COLO829 (cell line): ENCODE measurements around the gene IGSF9B.

Source experiments
- DNase-seq: peaks from one replicate; pipeline ENCODE4 v3.0.0; 2012; ENCODE audit warnings: low spot score

The IGSF9B gene

DNA sequence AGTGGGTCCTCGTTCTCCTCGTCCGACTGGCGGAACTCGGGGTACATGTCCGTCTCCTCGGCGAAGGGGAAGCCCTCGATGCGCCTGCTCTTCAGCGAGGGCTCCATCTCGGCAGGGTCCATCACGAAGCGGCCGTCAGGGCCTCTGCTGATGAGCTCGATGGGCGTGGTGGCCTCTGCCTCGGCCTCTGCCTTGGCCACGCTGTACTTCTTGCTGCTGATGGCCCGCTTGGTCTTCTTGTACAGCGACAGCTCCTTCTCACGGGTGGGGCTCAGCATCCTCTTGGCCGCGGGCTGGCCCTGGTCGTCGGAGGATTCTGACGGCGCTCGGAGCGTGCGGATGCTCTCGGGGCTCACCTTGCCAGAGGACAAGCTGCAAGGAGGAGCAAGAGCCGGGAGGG lies 35.7 kb downstream of the IGSF9B start:
- DNase-seq, result no peak

DNA sequence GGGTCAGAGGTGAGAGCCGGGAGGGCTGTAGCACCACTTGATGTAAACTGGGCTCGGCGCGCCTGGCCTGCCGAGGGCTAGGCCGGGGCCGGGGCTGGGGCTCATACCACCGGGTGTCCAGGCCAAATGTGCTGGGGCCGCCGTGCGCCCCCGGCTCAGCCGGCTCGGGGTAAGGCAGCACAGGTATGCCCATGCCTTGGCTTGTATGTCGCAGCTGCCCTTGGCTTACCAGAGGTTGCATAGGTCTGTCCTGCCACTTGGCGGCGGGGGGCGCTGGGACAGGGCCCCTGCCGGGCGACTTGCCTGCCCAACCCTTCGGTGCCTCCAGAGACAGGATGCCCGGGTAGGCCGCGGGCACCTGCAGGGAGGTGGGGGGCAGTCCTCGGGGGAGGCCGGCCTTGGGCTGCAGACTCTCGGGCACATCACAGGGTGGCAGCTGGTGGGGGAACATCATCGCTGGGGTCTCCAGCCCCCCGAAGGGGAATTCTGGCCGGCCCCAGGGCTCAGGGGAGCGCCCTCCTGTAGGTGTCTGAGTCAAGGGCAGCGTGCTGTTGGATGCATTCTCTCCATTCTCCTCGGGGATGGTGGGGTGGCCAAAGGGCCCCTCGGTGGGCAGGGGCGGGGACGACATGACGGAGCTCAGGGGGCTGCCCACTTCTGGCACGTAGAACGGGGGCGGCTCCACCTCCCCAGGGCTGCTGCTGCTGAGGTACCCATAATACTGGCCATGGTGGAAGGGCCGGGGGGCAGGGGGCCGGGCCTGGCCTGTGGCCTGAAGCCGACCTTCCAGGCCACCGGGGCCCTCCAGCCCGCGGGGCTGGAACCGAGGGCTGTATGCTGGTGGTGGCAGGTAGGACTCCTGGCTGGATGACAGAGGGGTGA lies 36.4 kb downstream of the IGSF9B start:
- no peak for DNase-seq

DNA sequence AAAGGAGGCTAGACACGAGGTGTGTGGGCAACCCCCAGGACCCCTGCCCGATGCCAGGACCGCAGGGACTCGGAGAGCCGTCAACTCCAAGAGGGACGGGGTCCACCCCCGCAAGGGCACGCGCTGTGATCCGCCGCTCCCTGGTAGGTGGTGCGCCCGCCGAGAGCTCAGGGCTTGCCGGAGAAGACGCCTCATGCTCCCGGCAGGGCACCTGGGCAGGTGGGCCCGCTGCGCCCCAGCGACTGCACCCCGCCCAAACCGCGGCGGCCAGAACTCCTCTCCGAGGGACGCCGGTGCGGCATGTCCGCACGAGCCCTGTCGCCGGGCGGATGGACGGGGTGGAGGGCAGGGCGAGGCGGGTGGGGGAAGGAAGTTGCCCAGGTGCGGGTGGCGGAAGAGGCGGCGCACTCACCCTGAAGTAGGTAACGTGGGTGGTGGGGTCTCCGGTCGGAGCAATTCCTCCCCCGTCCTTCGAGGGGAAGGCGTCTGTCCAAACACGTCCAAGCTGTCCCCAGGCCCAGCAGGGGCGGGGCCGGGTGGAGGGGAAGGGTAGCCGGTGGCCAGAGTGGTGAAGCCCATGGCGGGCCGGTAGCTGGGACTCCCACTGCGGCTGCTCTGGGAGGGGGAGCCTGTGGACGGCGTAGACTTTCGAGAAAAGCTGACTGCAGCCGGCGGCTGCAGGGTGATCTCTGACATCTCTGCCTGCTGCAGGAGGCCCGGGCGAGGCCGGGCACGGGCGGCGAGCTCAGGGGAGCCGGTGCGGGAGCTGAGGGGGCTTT lies 37.2 kb downstream of the IGSF9B start:
- DNase-seq, result no peak

DNA sequence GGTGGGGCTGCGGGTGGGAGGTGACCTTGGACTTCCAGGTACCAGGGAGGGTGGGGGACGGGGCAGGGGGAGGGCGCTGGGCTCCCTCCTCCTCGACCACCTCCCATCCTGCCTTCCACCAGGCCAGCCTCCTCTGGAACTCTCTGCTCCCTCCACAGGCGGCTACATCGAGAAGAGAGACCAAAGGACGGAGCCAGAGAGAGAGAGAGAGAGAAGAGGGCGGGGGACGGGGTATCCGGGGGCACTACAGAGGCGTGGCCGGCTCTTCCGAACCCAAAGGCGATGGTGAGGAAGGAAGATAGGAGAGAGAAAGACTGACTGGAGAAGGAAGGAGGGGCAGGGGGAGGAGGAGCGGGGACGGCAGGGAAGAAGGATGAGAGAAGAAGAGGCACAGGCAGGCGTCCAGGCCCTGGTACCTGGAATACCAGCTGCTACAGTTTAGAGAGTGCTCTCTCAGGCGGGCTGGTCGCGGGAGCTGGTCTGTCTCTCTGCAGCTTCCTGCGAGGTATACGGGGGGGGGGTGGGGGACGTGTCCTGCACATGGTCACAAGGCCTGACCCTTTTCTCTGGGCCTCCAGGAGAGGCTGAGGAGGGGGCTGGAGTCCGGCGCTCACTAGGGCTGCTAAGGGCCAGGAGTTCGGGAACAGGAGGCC lies 38.0 kb downstream of the IGSF9B start:
- DNase-seq, result no peak

DNA sequence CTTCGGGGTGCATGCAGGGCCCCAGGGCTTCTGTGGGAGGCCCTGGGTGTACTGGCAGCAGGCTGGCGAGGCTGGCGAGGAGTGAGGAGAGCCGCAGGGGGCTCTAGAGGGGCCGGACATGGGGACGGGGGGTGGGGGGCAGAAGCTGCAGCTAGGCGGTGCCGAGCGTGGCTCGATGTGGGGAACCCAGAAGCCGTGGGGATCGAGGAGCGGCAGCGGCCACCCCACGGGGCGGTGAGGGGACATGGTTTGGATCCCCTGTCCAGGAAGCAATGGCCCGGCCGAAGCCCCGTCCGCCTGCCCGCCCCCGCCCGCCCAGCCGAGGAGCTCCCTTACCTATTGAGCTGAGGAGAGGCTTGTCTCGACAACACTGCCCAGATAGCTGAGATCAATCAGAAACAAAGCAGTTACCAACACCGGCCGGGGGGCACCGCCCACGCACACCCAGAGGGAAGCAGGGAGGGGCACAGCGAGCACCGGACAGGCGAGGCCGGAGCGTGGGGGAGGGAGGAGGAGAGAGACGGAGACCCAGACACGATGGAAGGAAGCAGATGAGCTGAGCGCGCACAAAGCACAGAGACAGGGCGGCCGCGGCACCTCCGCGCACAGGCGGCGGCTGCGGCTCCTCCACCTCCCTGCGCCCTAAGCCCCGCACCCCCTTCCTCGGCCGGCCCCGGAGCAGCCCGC lies 38.7 kb downstream of the IGSF9B start:
- no peak for DNase-seq

DNA sequence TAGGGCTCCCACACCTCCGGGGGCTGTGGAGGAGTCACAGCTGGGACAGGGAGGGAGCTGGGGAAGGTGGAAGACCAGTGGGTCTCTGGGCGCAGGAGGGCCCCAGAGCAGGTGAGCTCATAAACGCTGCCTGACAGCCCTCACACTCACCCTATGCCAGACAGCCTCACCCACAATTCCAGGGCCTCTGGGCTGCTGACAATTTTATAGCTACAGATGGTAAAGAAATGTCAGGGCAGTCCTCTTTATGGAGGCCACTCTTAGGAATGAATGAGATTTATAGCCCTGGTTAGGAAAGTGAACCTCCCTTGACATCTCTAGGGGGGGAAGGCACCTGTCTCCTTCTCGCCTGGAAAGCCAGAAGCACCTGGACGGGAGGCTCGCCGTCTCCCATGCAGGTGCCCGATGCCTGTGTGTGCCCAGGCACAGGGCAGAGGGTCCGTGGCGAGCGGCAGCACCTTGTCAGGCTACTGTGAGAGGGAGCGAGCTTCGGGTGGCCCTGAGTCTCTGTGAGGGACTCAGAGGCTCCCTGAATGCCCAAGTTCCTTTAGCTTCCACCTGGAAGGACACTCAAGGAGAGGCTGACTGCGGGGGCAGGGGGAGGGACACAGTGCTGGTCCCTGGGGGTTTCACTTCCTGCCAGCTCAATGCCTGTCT lies 39.9 kb downstream of the IGSF9B start:
- DNase-seq, result no peak

DNA sequence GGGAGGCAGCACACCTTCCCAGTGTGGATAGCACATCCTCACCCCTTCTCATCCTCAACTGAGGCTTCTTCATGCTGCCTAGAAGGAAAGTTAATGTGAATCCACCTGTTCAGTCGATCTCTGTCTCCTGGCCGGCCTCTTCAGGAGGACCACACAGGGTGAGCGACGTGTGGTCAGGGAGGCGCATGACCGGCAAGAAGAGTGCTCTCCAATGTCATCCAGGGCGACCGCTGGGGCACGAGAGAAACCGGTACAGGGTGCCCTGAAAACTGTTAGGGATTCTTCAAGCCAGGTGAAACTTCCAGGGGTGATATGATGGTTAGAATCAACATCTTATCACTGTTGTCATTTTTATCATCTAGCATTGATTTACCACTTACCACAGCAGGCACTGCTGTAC lies 43.0 kb downstream of the IGSF9B start:
- DNase-seq, result no peak

DNA sequence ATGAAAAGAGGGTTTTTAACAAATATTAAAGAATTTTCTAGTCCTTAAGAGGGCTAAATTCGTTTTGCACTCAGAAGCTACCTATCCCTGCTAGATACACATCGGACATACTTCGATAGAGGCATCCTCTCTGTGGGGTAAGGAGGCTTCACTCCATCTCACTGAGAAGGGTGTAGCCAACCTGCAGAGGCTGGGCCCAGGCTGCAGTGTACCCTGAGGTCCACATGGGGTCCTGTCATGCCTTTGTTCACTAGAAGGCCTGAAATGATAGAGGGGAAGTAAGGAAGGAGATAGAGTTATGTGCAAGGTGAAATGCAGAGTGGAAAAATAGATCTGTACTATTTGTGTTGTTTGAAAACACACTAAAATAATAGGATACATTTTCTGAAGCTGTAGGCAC lies 45.6 kb downstream of the IGSF9B start:
- DNase-seq, result no peak

DNA sequence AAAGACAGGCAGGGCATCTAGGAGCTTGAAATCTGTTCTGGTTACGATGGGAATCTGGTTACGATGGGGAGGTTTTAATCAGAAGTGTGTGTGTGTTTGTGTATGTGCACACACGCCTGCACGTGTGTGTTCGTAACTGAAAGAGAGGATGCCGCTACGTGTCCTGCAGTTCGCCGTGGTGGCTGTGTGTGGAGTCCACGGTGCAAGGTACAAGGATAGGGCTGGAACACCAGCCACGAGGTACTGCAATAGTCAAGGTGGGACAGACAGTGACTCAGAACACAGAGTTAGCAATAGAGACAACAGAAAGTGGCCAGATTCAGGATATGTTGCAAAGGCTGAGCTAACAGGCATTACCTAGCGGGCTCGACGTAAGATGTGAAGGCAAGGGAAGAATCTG lies 46.7 kb downstream of the IGSF9B start:
- no peak for DNase-seq

DNA sequence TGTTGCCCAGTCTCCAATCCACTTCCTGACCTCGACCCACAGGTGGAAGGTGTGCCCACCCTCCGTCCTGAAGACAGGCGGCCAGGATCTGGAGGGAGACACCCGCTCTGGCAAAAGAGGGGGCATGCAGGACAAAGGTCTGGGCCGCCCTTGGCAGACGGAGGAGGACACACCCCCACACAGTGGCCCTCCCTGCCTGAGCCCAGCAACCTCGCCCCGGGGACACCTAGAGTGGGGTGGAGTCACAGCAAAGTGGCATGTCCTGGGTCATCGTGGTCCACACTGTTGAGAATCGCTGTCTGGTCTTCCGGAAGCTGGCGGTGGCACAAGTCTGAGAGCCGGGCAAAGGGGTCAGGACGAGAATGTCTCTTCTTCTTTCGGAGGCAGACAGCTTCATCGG lies 47.9 kb downstream of the IGSF9B start:
- DNase-seq, result no peak

DNA sequence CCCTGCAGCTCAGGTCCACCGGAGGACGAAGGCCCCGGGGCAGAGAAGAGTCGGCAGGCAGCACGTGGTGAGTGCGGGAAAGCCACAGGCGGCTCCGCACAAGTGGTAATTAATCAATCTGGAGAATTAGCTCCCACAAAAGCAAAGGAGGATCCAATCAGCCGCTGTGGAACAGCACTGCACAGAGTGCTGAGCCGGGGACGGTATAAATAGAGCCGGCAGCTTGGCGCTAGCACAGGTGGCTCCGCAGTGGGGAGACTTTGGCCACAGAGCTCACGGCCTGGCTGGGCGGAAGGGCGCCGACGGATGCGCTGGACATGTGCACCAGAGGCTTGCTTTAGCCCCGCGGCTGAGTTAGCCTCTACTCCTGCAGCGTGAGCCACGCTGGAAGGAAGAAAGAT lies 48.9 kb downstream of the IGSF9B start:
- DNase-seq, result no peak

DNA sequence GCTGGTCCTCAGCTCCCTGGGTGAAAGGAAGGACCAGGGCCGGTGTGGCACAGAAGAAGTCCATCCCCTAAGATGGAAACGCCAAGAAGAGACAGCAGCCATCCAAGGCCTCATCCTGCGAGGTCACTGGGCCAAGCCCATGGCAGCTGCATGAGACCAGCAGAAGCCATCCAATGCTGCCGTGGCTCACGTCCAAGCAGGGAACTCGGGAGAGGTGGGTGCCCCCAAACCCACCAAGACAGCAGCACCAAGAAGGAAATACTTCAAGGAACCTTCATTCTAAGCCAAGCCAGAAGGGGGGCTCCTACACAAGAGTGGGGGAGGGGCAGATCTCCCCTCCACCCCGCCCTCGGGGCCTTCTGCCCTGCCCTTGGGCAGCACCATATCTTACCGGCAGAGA lies 49.6 kb downstream of the IGSF9B start:
- no peak for DNase-seq

DNA sequence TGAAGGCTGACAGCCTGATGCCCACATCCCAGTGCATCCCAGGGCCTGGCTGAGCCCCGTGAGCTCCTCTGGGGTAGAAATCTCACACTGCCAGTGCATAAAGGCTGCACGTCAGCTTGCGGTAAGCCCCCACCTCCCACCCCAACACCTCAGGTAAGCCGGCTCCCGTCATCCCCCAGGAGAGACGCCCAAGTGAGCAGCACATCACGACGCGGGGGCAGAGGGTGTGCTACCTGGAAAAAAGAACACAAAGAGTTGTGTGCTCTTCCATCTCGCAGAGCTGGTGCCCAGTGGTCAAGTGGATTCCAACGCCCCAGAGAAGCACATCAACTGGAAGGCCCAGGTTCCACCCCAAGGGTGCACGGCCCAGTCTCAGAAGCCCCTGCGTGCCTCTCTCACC lies 50.0 kb downstream of the IGSF9B start:
- DNase-seq, result no peak

DNA sequence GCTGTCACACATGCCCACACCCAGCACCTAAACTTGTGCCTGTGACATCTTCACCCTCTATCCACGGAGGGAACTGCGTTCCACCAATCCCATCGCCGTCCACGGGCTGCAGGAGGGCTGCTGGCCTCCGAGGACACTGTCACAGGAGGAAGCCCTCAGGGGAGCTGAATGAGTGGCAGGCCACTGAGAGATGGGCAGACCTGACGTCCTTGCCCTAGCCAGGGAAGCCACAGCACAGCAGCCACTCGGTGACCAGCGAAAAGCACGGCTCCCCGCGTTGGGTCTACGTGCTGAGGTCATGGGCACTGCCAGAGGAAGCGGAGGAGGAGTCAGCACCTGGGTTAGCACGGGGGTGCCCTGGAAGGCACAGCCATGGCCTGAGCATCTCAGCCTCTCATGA lies 50.5 kb downstream of the IGSF9B start:
- DNase-seq, result no peak

DNA sequence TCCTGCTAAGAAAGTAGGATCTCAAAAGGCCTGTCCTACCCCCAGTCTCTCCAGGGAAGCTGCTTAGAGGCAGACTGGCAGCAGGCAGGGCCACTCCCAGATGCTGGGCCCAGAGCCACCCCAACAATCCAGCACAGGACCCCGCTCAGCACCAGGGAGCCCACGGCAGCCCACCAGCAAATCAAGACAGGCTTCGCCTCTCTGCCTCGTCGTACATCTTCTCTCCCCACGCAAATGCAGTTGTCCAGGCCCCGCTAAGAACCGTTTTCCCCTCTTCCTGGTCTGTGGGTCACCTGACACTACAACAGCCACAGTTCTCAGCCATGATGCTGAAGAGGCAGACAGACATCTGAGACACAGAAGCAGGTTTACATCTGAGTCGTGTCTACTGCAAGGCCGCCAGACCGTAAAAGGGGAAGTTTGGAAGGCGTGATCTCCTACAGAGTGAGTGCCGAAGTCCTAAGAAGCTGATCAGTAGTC lies 51.1 kb downstream of the IGSF9B start:
- DNase-seq, result no peak

DNA sequence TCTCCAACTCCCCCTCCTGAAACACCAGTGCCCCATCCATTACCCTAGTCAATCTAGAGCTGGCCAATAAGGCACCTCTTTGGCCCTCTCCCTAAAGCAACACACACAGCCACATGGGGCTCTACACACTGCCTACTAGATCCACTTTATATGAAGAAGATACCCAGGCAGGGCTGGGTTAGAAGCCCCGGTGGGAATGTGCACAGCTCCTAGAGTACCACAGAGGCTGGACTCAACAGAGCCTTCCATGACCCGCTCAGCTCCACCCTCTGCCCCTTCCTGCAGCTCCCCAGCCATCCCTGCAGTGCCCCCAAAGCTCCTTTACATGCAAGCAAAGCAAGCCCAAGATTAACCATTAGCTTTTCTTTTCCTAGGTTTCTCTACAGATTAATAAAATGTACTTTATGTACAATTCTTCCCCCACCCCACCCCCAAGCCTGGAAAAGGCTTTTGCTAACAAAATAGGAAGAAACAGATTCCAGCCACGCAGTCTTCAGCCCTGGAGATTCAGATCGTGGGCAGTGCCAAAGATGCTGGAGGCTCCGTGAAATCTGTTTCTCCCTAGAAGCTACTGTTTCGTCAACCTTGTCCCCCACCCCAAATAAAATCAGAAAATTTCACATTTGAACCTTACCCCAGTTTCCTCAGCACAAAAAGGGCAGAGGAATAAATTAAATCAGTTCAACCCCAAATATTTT lies 51.8 kb downstream of the IGSF9B start:
- DNase-seq, result no peak

DNA sequence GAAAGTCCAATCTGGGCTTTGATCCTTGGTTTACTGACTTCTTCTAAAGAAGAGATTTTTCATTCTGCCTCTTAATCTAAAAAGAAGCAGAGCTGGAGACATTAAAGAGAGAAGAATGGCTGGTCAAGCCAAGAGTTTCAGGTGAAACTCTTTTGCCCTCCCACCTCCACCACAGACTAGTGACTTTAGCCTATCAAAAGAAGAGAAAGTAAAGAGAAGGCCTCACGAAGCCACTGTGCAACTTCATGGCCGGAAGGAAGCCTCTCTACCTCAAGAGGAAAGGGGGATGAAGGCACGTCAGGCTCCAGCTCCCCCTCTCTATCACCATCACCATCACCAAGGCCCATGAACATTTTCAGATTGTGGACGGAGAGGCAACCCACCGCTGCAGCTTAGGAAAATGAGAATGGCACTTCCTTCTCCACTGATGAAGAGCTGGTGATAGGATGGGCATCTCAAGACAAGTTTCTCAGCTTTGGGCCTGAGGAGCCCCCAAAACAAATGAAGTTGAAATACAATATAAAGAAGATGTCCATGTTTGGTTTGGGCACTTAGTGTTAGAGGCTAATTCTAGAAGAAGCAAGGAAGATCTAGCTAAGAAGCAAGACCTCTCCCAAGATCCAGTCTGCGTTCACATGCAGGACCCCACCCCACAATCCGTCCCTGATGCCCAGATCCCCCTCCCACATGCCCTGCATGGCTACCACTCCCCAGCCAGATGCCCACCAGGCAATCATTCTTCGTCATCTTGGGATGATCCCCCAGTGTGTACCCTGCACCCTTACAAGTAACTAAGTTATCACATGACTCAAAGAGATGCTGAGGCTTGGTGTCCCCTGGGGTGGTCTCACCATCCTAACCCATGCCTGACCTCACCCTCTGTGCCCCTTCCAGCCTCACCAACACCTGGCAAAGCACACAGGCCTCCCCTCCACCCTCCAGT lies 52.6 kb downstream of the IGSF9B start:
- DNase-seq, result no peak

DNA sequence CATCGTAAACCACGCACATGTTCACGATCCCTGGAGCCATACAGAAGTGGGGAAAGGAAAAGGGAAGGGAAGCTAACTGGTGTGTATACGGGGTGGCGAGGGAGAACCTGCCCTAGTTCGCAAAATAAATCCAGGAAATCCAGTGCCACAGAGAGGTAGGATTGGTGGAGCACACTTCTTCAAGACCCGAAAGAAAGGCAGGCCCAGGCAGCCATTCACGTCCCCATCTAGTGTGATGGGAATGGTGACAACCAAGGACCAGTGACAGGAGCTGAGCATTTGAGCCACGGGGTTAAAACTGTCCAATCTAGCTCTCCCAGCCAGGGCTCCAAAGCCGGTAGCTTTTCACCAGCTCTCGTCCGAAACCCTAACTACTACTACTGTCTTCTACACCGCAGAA lies 53.7 kb downstream of the IGSF9B start:
- DNase-seq, result no peak

DNA sequence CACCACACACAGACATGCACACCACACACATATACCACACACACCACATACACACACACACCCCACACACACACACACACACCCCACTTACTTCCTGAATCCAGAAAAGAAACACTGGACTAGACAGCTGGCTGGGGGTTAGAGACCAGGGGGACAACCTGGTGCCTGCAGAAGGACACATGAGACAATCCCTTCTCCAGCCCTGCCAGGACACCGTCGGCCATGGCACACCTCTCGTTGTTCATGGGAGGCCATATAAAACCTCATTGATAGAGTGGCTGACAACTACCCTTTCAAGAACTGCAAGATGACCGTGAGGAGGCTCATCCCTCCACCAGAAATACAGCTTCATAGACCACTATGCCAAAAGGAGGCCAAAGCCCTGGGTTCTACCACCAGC lies 54.3 kb downstream of the IGSF9B start:
- no peak for DNase-seq

DNA sequence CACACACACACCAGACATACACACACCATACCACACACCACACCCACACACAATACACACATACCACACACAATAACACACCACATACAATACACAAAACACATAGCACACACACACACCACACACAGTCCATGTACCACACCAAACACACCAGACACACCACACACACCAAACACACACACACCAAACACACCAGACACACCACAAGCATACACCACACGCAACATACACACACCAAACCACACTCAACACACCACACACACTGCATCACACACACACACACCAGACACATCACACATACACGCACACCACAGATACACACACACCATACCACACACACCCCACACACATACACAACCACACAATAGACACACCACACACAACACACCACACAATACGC lies 54.8 kb downstream of the IGSF9B start:
- no peak for DNase-seq
